ENCODE data around the gene BAD. TPM values are rescaled to one million over a fixed set of nuclear protein-coding genes. Genes with fewer than 3 reads are reported as not detected.

The BAD gene
- total and polyA plus RNA-seq, 2 experiments from 2014 or later: 52.0 to 122 TPM

DNA sequence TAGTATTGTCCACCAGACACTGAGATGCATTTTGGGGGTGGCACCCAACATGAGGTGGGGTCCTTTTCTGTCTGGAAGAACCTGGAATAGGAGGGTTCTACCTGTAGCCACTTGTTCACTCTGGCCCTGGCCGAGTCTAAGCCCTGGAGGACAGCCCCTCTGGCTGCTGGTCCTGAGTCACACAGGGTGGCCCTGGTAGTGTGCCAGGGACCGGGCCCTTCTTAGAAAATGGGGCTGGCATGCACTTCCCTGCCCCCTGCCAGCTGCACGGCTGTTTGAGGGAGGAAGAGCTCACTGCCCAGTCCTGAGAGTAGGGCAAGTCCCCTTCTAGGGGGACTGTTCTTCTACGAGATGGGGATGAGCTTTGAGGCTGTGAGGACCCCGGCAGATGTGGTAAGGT lies 31.0 kb downstream of the BAD start:
- 85% methylated on average over 5 of the region's 5 CpGs for WGBS (ENCODE audit: low lambda C conversion rate, missing lambda C conversion rate)

DNA sequence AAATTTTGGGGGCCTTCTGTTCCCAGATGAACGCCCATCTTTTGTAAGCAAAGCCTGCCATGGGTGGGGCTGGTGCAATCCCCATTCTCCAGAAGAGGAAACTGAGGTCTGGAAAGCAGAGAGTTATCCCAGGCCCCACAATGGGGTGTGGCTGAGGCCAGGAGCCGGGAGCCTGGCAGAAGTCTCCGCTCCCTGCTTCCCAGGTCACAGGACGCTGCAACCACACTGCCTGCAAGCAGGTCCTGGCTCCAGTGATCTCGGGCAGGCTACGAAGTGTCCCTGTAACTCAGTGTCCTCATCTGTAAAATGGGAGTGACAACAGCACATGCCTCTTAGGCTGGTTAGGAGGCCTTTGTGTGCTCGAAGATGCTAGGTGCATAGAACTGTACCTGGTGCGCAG lies 31.4 kb downstream of the BAD start:
- H2AFZ ChIP-seq: no peak overlapping the region
- peaks cover 16% of the 10 kb centered on the region for H3K4me1 ChIP-seq (ENCODE audit: insufficient read depth)
- no peaks in the 10 kb centered on the region for H3K36me3 ChIP-seq (replicated peaks; ENCODE audit: insufficient read depth, low read depth)
- peaks cover 16% of the 10 kb centered on the region for H3K79me2 ChIP-seq
- no peak overlapping the region for H3K27ac ChIP-seq
- H3K4me3 ChIP-seq: no peak overlapping the region
- peaks cover 5% of the 10 kb centered on the region for H4K20me1 ChIP-seq (ENCODE audit: insufficient read depth, poor library complexity, severe bottlenecking)
- no peaks in the 10 kb centered on the region for H3K27me3 ChIP-seq
- H3K4me2 ChIP-seq: peak overlapping the region; percentile 99
- TF ChIP-seq EZH2 (IDR thresholded peaks at IDR 0.05; ENCODE audit: borderline replicate concordance): no peak
- TF ChIP-seq, protein P1, sequence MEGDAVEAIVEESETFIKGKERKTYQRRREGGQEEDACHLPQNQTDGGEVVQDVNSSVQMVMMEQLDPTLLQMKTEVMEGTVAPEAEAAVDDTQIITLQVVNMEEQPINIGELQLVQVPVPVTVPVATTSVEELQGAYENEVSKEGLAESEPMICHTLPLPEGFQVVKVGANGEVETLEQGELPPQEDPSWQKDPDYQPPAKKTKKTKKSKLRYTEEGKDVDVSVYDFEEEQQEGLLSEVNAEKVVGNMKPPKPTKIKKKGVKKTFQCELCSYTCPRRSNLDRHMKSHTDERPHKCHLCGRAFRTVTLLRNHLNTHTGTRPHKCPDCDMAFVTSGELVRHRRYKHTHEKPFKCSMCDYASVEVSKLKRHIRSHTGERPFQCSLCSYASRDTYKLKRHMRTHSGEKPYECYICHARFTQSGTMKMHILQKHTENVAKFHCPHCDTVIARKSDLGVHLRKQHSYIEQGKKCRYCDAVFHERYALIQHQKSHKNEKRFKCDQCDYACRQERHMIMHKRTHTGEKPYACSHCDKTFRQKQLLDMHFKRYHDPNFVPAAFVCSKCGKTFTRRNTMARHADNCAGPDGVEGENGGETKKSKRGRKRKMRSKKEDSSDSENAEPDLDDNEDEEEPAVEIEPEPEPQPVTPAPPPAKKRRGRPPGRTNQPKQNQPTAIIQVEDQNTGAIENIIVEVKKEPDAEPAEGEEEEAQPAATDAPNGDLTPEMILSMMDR (IDR thresholded peaks at IDR 0.05; ENCODE audit: poor library complexity): no peak
- TF ChIP-seq EZH2phosphoT487 (IDR thresholded peaks at IDR 0.05; ENCODE audit: low read depth, severe bottlenecking, unreplicated experiment): no peak
- 80% methylated on average over 8 of the region's 8 CpGs for WGBS (ENCODE audit: low lambda C conversion rate, missing lambda C conversion rate)
- DNase-seq (ENCODE audit: low spot score): no peak
- H3K9me3 ChIP-seq (ENCODE audit: low read depth): no peaks in the 10 kb centered on the region
- H3K9me2 ChIP-seq (replicated peaks; ENCODE audit: insufficient read depth): no peaks in the 10 kb centered on the region

More for the DNA sequence above, 31.0 kb downstream of the BAD start:
- H3K36me3 ChIP-seq (replicated peaks; ENCODE audit: insufficient read depth, low read depth): no peaks in the 10 kb centered on the region
- DNase-seq (ENCODE audit: low spot score): no peak
- no peak overlapping the region for H3K4me3 ChIP-seq
- H3K9me3 ChIP-seq (ENCODE audit: low read depth): no peaks in the 10 kb centered on the region
- H3K4me1 ChIP-seq (ENCODE audit: insufficient read depth): peaks cover 14% of the 10 kb centered on the region
- H4K20me1 ChIP-seq (ENCODE audit: insufficient read depth, poor library complexity, severe bottlenecking): peaks cover 5% of the 10 kb centered on the region
- H3K27me3 ChIP-seq: no peaks in the 10 kb centered on the region
- H2AFZ ChIP-seq: no peak overlapping the region
- no peak overlapping the region for H3K27ac ChIP-seq
- no peaks in the 10 kb centered on the region for H3K9me2 ChIP-seq (replicated peaks; ENCODE audit: insufficient read depth)
- H3K79me2 ChIP-seq: peaks cover 16% of the 10 kb centered on the region
- TF ChIP-seq, protein P1 (IDR thresholded peaks at IDR 0.05; ENCODE audit: poor library complexity): no peak
- TF ChIP-seq EZH2 (IDR thresholded peaks at IDR 0.05; ENCODE audit: borderline replicate concordance): no peak
- no peak for TF ChIP-seq EZH2phosphoT487 (IDR thresholded peaks at IDR 0.05; ENCODE audit: low read depth, severe bottlenecking, unreplicated experiment)
- H3K4me2 ChIP-seq: peak overlapping the region; percentile 99

DNA sequence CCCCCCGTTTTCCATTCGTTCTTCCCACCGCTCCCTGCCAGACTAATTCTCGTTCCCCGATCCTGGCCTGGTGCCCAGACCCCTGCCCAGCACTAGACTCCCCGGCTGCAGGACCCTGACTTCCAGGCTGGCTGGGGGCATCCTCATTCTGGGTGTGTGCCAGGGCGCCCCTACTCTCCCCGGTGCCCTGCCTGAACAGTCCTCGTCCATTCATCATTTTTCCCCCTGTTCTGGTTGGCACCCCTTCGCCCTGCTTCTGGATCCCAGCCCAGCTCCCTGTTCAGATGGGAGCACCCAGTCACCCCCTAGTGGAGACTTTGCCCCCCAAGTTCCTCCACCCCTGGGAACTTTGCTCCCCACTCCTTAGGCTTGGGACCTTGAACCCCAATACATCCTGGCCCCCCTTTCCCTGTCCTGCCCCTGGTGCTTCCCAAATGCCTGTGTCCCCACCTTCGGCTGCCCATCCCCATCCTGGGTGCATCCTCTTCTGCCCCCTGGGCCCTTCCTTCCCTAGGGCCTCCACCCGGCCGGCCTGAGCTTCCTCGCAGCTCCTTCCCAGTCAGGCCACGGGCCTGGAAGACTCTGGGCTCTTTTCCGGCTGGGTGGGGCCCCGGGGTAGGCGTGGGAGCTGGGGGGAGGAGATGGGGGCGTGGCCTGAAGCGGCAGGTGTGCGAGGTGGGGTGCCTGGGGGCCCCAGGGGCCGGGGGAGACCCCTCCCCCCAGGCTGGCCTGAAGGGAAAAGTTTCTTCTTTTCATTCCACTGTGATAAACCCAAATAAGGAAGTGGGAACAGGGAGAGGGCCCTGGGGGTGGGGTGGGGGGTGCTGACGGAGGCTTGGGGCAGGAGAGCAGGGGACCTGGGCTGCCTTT lies 32.2 kb downstream of the BAD start:
- no peaks in the 10 kb centered on the region for H3K27me3 ChIP-seq
- peak overlapping the region; percentile 99 for H3K4me2 ChIP-seq
- H3K79me2 ChIP-seq: peaks cover 16% of the 10 kb centered on the region
- H3K27ac ChIP-seq: peak overlapping the region; percentile 69
- peak overlapping the region; percentile 82 for H3K4me3 ChIP-seq
- H4K20me1 ChIP-seq (ENCODE audit: insufficient read depth, poor library complexity, severe bottlenecking): peaks cover 5% of the 10 kb centered on the region
- TF ChIP-seq EZH2 (IDR thresholded peaks at IDR 0.05; ENCODE audit: borderline replicate concordance) (no peak), EZH2phosphoT487 (IDR thresholded peaks at IDR 0.05; ENCODE audit: low read depth, severe bottlenecking, unreplicated experiment) (no peak)
- TF ChIP-seq, protein P1 (IDR thresholded peaks at IDR 0.05; ENCODE audit: poor library complexity): peak; percentile 34
- H3K36me3 ChIP-seq (replicated peaks; ENCODE audit: insufficient read depth, low read depth): no peaks in the 10 kb centered on the region
- WGBS (ENCODE audit: low lambda C conversion rate, missing lambda C conversion rate): 10% methylated on average over 17 of the region's 23 CpGs
- H3K9me3 ChIP-seq (ENCODE audit: low read depth): no peaks in the 10 kb centered on the region
- H2AFZ ChIP-seq: peak overlapping the region; percentile 74
- H3K4me1 ChIP-seq (ENCODE audit: insufficient read depth): peaks cover 21% of the 10 kb centered on the region
- H3K9me2 ChIP-seq (replicated peaks; ENCODE audit: insufficient read depth): no peaks in the 10 kb centered on the region
- DNase-seq (ENCODE audit: low spot score): peak; percentile 75

Measured in hepatocyte (in vitro differentiated cells).